Measurements from ENCODE around the gene ZDHHC22. TPM values are rescaled to one million over a fixed set of nuclear protein-coding genes. Genes with fewer than 3 reads are reported as not detected.

The ZDHHC22 gene, protein sequence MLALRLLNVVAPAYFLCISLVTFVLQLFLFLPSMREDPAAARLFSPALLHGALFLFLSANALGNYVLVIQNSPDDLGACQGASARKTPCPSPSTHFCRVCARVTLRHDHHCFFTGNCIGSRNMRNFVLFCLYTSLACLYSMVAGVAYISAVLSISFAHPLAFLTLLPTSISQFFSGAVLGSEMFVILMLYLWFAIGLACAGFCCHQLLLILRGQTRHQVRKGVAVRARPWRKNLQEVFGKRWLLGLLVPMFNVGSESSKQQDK
- total RNA-seq, result under 0.01 TPM in 1 of 2 replicates, not detected in the other

GRCh38 chr14:77141214-77142004, at the start of gene ZDHHC22:
TSS of gene ZDHHC22 (minus strand) at chr14:77141791. CDS start at chr14:77139738, 2,053 bp downstream.

GRCh38 chr14:77181603-77182437, 40.2 kb upstream of the ZDHHC22 start, which contains the start of gene TMEM63C:
TSS of gene TMEM63C (plus strand) at chr14:77181798. CDS start at chr14:77218814, 37,016 bp downstream.

DNA sequence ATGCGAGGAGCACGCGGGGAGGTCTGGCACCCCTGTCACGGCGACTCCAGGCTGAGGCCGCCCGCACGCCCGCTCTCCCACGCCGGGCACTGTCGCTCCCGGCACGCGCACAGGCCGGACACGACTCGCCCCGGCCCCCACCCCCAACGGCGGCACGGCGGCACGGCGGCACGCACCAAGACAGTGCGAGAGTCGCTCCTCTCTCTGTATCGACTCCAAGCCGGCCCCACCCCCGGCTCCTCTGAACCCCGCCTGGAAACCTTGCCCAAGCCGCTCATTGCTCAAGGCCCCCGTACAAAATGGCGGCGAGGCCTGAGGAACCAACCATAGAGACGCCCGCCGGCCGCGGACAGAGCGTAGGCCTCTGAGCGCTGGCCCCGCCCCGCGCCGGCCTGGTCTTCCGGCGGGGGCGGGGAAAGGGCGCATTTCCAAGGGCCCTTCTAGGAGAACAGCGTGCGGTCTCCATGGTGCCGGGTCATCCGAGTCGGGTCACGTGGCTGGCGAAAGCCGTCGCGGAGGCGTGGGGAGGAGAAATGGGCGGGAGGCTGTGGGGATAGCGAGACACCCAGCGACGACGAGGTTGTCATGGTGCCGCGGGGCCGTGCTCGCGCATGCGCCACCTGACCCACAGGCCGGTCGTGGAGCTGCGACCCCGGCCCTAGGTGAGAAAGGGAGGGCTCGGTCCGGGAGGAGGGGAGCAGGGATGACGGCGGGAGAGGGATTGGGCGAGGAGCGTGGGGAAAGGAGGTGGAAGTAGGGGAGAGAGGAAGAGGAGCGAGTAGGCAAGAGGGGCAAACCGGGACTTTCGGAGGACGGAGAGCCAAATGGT, 43.7 kb downstream of the ZDHHC22 start, which contains the start of gene CIPC:
Gene CIPC (plus strand): TSS at position 559 of the 829 bp plus-strand sequence. CDS start 7,451 bp downstream, outside the sequence.

Other genes starting within 250 kb of the ZDHHC22 start
- 4.1 and 8.5 TPM in 2 replicates for gene IRF2BPL, start 113.1 kb downstream of the ZDHHC22 start, total RNA-seq
- 8.1 and 12.2 TPM in 2 replicates for gene CIPC, start 43.5 kb downstream of the ZDHHC22 start, total RNA-seq
- gene TMEM63C, start 40.0 kb upstream of the ZDHHC22 start, total RNA-seq, result 0.86 TPM in 1 of 2 replicates, not detected in the other
- gene NGB, start 129.4 kb upstream of the ZDHHC22 start, total RNA-seq, result not detected in 2 replicates
- gene POMT2, start 179.1 kb upstream of the ZDHHC22 start, total RNA-seq, result 4.3 and 6.4 TPM in 2 replicates
- gene GSTZ1, start 179.2 kb upstream of the ZDHHC22 start, total RNA-seq, result 24.8 and 27.7 TPM in 2 replicates
- 8.3 and 9.9 TPM in 2 replicates for gene TMED8, start 235.3 kb upstream of the ZDHHC22 start, total RNA-seq
- gene SAMD15, start 235.6 kb upstream of the ZDHHC22 start, total RNA-seq, result 0.33 and 1.2 TPM in 2 replicates